Astrocyte of the hippocampus (primary cell): ENCODE measurements around the gene OSBPL3.

Experiments
- DNase-seq: peaks from one replicate; pipeline ENCODE4 v3.0.0; 2011; ENCODE audit warnings: low read depth, low spot score

OSBPL3 gene

GRCh38 chr7:24952464-24952863 lies 27.5 kb downstream of the OSBPL3 start:
- no peak for DNase-seq

GRCh38 chr7:24951441-24951980 lies 28.5 kb downstream of the OSBPL3 start:
- DNase-seq = no peak

GRCh38 chr7:24949884-24950283 lies 30.1 kb downstream of the OSBPL3 start:
- DNase-seq = no peak

- peak; percentile 41 for DNase-seq
These were observed 31.2 kb downstream of the OSBPL3 start for GRCh38 chr7:24948739-24949138.

- DNase-seq = no peak
These were observed 33.5 kb downstream of the OSBPL3 start for GRCh38 chr7:24946467-24946866.

- no peak for DNase-seq
These were observed 34.1 kb downstream of the OSBPL3 start for GRCh38 chr7:24945899-24946298.

GRCh38 chr7:24943096-24943948 lies 36.7 kb downstream of the OSBPL3 start:
- no peak for DNase-seq

GRCh38 chr7:24942226-24942625 lies 37.8 kb downstream of the OSBPL3 start:
- DNase-seq = no peak

- DNase-seq = no peak
These were observed 40.6 kb downstream of the OSBPL3 start for GRCh38 chr7:24939416-24939815.

GRCh38 chr7:24936121-24936824 lies 43.7 kb downstream of the OSBPL3 start:
- peak; percentile 57 for DNase-seq

GRCh38 chr7:24933298-24933697 lies 46.7 kb downstream of the OSBPL3 start:
- DNase-seq = no peak

GRCh38 chr7:24932815-24933214 lies 47.2 kb downstream of the OSBPL3 start:
- peak; percentile 67 for DNase-seq

GRCh38 chr7:24932389-24932788 lies 47.6 kb downstream of the OSBPL3 start:
- DNase-seq = no peak

GRCh38 chr7:24931844-24932243 lies 48.1 kb downstream of the OSBPL3 start:
- no peak for DNase-seq

- no peak for DNase-seq
These were observed 49.1 kb downstream of the OSBPL3 start for GRCh38 chr7:24930856-24931255.

GRCh38 chr7:24926623-24927524 lies 53.1 kb downstream of the OSBPL3 start:
- DNase-seq = peak; percentile 63

- DNase-seq = no peak
These were observed 55.6 kb downstream of the OSBPL3 start for GRCh38 chr7:24924375-24924774.

GRCh38 chr7:24923172-24923865 lies 56.7 kb downstream of the OSBPL3 start:
- no peak for DNase-seq

- no peak for DNase-seq
These were observed 57.7 kb downstream of the OSBPL3 start for GRCh38 chr7:24922099-24922773.

- DNase-seq = no peak
These were observed 58.7 kb downstream of the OSBPL3 start for GRCh38 chr7:24921362-24921679.
